NT2/D1 (cell line): Measurements from ENCODE around the gene TUBA8.

ENCODE experiments used
- SUZ12 ChIP-seq: IDR thresholded peaks from 2 replicates; pipeline ENCODE4 v1.6.1; 2011; ENCODE audit not compliant: insufficient read length, insufficient read depth; ENCODE audit errors: extremely low read depth
- YY1 ChIP-seq: IDR thresholded peaks from 2 replicates; pipeline ENCODE4 v1.6.1; 2011; ENCODE audit not compliant: insufficient read length, insufficient read depth
- ZNF274 ChIP-seq: IDR thresholded peaks from 2 replicates; pipeline ENCODE4 v1.6.1; 2011; ENCODE audit warnings: mild to moderate bottlenecking, low read depth, low read length

GRCh38 chr22:18095101-18095805, 15.4 kb upstream of the TUBA8 start:
- TF ChIP-seq ZNF274, result no peak
- no peak for TF ChIP-seq YY1
- no peak for TF ChIP-seq SUZ12
